ENCODE measurements around the gene C1QTNF1.

C1QTNF1 gene

DNA sequence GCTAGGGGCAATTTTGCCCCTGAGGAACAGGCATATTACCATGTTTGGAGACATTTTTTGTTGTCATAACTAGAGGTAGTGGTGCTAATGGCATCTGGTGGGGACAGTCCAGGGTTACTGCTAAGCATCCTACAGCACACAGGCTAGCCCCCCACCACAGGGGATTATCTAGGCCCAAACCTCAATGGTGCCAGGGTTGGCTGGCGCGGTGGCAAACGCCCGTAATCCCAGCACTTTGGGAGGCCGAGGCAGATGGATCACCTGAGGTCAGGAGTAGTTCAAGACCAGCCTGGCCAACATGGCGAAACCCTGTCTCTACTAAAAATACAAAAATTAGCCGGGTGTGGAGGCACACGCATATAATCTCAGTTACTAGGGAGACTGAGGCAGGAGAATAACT, 15.2 kb downstream of the C1QTNF1 start:
- DNase-seq (ENCODE audit: low read depth in 2 of 2) = no peak

DNA sequence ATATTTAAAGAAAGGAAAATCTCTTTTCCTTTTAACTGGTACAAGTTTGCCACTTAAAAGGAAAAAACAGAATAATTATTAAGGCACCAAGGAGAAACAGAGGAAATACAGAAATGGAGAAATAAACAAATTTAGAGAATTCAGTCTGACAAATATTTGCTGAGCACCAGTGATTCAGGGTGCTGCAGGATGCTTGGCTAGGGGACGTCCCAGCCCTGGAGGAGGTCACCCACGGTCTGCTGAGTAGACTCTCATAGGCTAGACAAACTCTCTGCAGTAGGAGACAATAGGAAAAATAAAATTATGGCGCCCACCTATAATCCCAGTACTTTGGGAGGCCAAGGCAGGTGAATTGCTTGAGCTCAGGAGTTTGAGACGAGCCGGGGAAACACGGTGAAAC, 15.9 kb downstream of the C1QTNF1 start:
- no peak for DNase-seq (ENCODE audit: low read depth in 2 of 2)

DNA sequence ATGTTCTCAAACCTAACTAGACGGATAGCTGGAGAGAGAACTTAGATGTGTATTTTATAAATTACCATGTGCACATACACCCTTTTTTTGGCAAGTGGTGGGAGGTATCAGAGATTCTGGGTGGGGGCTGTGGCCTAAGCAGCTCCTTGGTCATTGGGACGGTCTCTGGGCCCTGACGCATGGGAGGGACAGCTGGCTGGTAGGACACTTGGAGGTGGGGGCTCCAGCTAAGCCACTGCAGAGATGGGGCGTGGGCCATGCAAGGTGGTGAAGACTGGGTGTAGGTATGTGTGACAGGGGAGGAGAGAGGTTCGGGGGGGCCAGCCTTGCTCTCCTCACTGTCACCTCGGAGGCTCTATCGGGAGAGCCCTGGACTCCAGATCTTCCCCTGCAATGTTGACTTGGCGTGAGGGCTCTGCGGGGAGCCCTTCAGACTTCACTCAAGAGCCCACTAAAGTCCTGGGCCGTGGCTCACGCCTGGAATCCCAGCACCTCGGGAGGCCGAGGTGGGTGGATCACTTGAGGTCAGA, 17.1 kb downstream of the C1QTNF1 start:
- DNase-seq (ENCODE audit: low read depth in 2 of 2) = no peak

DNA sequence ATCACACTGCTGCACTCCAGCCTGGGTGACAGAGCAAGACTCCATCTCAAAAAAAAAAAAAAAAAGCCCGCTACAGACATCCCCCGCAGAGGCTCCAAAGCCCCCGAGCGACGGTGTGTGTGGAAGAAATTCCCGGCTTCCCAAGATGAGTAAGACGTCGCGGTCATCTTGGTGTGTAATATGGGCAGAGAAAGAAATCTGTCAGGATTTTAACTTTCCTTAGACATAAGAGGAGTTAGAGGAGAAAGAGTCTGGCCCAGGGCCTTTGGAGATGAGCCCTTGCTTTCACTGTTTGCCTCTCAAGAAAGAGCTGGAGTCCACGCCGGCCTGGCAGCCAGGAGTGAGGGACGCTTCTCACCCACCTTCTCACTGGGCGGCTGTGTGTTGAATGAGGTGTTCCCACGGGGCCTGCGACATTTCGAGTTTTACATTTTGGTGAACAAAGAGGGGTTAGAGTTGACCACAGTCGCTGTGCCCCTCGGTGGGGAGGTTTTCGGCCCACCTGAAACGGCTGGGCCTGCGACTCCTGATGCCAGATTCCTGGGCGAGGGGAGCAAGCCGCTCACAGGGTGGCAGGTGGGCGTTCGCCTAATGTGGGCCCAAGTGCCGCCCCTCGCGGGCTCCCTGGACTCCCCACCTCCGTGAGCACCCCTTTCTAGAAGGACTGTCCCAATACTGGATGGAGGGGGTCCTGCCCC, 17.9 kb downstream of the C1QTNF1 start:
- no peak for DNase-seq (ENCODE audit: low read depth in 2 of 2)

DNA sequence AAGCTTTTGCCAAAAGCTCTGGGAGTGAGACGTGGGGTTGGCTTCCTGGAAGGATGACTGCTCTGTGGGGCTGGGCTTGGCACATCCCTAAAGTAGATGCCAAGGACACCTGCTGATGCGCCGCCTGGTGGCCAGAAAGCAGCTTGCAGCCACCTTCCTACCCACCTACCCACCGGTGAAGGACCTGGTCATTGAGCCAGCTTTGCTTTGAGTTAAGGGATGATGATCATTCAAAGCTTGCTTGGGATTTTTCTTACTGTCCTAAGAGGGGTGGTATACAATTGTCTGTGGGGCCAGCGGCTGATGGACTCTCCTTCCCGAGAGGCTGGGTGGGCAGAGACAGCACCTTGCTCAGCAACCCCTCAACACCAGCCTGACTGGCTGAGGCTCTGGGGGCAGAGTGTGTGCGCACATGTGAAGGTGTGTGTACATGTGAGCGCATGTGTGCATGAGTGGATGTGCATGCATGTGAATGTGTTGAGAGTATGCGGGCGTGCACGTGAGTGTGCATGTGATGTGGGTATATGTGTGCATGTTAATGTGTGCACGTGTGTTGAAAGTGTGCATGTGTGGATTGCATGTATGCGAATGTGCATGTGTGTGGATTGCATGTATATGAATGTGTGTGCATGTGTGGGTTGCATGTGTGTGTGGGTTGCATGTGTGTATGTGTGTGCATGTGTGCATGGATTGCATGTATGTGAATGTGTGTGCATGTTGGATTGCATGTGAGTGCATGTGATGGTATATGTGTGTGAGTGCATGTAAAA, 18.6 kb downstream of the C1QTNF1 start:
- DNase-seq (ENCODE audit: low read depth in 2 of 2) = peak; percentile 41 to 42

DNA sequence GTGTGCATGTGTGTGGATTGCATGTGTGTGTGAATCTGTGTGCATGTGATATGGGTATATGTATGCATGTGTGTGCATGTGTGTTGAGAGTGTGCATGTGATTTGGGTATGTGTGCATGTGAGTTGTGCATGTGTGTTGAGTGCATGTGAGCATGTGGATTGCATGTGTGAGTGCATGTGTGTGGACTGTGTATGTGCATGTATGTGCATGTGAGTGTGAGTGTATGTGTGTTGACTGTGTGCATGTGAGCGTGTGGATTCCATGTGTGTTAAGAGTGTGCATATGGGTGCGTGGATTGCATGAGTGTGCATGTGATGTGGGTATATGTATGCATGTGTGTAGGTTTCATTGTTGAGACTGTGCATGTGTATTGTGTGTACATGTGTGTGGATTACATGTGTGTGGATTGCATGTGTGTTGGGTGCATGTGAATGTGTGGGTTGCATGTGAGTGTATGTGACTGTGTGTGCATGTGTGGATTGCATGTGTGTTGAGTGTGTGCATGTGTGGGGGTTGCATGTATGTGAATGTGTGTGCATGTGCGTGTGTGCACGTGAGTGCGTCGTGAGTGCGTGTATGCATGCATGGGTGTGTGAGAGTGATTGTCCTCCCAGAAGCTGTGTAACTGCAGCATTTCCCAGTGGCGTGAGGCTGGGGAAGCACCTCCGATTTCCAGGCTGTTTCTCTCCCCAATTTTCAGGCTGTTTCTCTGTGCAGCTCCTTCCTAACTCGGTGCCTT, 19.4 kb downstream of the C1QTNF1 start:
- DNase-seq (ENCODE audit: low read depth in 2 of 2) = no peak

DNA sequence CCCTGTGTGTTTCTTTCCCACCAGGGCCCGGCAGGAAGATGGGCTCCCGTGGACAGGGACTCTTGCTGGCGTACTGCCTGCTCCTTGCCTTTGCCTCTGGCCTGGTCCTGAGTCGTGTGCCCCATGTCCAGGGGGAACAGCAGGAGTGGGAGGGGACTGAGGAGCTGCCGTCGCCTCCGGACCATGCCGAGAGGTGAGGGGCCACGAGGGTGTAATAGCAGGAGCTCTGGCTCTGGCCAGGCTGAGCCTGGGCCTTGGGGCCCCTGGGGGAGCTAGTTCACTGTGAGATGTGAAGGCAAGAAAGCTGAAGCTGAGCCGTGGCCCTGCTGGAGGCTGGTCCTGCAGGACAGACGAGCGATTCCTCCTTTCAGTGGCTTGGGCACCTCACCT, 20.0 kb downstream of the C1QTNF1 start:
- DNase-seq (ENCODE audit: low read depth in 2 of 2) = no peak

DNA sequence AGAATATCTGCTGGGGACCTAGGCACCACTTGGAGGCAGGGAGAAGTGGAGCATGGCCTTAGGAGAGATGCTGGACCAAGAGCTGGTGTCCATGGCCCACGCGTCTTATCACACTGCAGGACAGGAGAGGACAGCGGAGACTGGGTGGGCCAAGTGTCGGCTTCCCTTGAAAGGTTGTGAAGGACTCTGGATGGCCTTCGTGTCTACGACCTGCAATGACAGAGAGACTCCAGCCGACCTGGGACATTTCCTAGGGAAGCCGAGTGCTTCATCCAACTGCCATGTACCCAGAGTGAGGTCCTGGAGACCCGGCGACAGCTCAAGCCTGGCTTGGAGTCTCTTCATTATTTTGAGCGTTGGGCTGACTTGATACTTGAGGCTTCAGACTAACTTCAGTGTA, 20.5 kb downstream of the C1QTNF1 start:
- DNase-seq (ENCODE audit: low read depth in 2 of 2) = no peak

DNA sequence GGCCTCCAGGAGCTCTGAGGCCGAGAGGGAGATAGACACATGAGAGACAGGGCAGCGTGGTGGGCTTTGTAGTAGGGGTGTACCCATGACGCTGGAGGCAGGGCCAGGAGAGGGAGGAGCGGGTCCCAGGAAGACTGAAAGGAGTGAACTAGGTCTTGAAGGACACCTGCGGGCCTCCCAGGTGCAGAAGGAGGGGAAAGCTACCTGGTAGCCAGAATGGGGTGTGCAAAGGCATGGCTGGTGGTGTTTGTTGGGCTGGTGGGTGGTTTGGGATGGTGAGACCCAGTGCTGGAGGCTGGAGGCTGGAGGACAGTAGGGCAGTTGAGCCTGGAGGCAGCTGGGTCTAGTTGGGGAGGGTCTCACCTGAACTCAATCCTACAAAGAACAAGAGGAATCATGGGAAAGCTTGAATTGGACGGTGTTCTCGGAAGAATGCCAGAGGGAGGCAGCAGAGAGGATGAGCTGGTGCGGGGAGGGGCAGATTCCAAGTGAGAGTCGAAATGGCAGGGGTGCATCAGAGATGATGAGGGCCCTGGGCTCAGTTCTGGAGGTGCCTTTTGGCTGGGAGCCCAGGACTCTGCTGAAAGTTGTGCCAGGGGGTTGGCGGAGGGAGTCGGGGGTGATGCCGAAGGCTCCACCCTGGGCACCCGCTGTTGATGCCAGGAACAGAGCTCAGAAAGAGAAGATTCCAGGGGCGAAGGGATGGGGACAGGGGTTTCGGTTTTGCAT, 21.2 kb downstream of the C1QTNF1 start:
- DNase-seq (ENCODE audit: low read depth in 2 of 2) = no peak

DNA sequence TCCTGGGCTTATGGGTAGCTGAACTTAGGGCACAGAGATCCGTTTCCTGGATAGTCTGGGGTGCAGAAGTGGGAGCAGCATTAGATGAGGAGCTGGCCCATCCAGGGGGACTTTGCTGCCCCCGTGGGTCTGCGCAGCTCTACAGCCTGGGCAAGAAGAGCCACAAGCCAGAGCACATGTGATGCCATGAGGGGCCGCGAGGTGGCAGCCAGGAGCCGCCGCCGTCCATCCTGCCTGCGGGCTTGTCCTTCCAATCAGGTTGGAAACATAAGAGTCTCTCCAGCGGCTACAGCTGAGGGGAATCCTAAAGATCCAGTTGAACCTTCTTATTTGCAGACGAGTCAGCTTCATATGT, 21.9 kb downstream of the C1QTNF1 start:
- DNase-seq (ENCODE audit: low read depth in 2 of 2) = peak in 1 of 2 donors; percentile 32

DNA sequence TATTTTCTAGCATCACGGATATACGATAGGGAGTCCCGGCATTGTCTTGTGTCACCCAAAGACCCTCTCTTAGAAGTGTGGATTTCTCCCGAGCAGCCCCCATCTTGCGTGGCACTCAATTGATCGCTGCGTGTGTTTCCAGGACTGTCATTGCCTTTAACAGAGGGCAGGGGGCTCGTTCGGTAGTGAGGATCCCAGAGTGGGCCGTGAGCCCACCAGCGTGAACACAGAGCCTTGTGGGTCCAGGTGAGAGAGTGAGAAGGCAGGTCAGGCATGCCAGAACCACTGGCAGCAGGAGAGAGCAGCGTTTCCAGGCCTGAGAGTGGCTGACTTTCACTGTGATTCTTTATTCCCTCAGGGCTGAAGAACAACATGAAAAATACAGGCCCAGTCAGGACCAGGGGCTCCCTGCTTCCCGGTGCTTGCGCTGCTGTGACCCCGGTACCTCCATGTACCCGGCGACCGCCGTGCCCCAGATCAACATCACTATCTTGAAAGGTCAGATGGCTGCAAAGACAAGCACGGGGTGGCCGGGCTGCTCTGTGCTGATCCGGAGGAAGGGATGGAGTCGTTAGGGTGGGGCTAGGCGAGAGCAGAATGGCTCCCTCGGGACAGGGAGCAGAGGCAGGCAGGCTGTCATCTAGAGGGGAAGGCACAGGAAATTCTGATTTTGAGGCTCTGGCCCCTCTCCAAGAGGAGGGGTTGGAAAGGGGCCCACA, 22.4 kb downstream of the C1QTNF1 start:
- no peak for DNase-seq (ENCODE audit: low read depth in 2 of 2)

DNA sequence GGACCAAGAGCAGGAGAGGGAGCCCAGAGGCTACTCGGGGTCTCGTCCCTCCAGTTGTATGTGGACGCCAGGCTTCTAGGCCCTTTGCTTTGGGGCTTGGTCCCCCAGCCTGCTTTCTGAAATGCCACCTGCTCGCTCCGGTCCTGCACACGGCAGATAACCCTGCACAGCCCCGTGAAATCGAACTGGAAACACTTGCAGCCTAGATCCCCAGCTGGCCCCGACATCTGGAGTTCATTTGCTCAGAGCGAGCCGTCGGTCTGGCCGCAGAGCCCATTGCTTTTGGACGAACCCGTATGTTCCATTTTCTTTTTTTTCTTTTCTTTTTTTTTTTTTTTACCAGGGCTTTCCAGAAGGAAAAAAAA, 22.9 kb downstream of the C1QTNF1 start:
- DNase-seq (ENCODE audit: low read depth in 2 of 2) = no peak

DNA sequence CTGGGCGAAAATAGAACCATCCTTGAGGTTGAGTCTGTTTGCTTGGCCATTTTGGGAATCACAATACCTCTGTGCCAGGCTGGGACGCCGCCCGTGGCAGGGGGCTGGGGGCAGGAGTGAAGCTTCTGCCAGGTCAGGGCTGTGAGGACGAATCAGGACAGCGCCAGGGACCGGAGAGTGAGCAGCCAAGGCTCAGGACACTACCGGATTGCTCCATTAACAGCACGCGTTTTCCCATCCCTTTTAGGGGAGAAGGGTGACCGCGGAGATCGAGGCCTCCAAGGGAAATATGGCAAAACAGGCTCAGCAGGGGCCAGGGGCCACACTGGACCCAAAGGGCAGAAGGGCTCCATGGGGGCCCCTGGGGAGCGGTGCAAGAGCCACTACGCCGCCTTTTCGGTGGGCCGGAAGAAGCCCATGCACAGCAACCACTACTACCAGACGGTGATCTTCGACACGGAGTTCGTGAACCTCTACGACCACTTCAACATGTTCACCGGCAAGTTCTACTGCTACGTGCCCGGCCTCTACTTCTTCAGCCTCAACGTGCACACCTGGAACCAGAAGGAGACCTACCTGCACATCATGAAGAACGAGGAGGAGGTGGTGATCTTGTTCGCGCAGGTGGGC, 23.4 kb downstream of the C1QTNF1 start:
- DNase-seq (ENCODE audit: low read depth in 2 of 2) = no peak

DNA sequence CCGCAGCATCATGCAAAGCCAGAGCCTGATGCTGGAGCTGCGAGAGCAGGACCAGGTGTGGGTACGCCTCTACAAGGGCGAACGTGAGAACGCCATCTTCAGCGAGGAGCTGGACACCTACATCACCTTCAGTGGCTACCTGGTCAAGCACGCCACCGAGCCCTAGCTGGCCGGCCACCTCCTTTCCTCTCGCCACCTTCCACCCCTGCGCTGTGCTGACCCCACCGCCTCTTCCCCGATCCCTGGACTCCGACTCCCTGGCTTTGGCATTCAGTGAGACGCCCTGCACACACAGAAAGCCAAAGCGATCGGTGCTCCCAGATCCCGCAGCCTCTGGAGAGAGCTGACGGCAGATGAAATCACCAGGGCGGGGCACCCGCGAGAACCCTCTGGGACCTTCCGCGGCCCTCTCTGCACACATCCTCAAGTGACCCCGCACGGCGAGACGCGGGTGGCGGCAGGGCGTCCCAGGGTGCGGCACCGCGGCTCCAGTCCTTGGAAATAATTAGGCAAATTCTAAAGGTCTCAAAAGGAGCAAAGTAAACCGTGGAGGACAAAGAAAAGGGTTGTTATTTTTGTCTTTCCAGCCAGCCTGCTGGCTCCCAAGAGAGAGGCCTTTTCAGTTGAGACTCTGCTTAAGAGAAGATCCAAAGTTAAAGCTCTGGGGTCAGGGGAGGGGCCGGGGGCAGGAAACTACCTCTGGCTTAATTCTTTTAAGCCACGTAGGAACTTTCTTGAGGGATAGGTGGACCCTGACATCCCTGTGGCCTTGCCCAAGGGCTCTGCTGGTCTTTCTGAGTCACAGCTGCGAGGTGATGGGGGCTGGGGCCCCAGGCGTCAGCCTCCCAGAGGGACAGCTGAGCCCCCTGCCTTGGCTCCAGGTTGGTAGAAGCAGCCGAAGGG, 24.2 kb downstream of the C1QTNF1 start:
- DNase-seq (ENCODE audit: low read depth in 2 of 2) = no peak

DNA sequence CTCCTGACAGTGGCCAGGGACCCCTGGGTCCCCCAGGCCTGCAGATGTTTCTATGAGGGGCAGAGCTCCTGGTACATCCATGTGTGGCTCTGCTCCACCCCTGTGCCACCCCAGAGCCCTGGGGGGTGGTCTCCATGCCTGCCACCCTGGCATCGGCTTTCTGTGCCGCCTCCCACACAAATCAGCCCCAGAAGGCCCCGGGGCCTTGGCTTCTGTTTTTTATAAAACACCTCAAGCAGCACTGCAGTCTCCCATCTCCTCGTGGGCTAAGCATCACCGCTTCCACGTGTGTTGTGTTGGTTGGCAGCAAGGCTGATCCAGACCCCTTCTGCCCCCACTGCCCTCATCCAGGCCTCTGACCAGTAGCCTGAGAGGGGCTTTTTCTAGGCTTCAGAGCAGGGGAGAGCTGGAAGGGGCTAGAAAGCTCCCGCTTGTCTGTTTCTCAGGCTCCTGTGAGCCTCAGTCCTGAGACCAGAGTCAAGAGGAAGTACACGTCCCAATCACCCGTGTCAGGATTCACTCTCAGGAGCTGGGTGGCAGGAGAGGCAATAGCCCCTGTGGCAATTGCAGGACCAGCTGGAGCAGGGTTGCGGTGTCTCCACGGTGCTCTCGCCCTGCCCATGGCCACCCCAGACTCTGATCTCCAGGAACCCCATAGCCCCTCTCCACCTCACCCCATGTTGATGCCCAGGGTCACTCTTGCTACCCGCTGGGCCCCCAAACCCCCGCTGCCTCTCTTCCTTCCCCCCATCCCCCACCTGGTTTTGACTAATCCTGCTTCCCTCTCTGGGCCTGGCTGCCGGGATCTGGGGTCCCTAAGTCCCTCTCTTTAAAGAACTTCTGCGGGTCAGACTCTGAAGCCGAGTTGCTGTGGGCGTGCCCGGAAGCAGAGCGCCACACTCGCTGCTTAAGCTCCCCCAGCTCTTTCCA, 25.1 kb downstream of the C1QTNF1 start:
- DNase-seq (ENCODE audit: low read depth in 2 of 2) = no peak

DNA sequence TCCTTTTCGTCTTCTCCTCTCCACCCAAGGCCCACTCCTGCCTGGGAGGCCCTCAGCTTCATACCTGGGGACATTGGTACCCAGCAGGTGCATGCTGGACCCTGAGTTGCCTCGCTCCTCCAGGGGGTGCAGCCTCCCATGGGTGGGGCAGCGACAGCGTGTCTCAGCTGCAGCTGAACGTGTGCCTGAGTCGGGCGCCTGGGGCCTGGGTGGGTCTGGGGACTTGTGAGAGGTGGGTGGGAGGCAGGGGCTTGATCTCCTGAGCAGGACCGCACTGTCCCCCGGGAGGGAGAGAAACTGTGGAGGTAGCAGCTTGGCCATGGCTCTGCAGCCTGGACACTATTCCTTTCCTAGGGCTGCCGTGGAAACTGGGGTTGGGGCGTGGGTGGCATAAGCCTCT, 25.9 kb downstream of the C1QTNF1 start:
- DNase-seq (ENCODE audit: low read depth in 2 of 2) = no peak

DNA sequence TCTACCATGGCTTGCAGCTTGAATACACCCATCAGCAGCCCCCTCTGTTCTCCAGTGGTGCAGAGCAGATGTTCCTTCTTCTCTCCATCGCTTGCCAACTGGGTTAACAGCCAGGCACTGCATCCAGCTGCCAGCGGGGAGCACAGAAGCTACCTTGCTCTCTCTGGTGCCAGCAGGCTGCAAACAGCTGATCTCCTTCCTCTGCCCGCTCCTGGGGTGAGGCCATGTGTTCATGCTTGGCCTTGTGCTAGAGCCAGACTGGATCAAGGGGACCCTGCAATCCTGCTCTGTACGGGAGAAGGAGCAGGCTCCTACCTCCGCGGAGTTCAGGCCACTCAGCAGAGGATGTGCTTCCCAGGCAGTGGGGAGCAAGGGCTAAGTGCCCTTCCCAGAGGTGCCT, 26.6 kb downstream of the C1QTNF1 start:
- DNase-seq (ENCODE audit: low read depth in 2 of 2) = no peak

DNA sequence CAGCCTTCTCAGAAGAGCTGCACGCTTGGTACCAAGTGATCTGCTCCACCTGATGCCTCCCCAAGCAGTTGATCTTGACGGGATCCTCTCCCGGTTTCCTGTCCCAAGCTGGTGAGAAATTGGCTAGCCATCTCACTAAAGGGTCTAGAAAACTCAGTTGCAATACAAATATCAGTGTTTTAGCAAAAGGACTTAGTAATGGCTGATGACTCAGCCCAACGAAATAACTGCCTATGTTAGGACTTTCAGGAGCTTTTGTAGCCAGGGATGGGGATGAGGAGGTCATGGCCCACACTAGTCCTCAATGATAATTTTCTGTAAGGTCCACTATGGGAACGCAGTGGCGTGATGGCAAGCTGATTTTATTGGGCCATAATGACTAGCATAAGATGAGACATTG, 27.3 kb downstream of the C1QTNF1 start:
- DNase-seq (ENCODE audit: low read depth in 2 of 2) = no peak

DNA sequence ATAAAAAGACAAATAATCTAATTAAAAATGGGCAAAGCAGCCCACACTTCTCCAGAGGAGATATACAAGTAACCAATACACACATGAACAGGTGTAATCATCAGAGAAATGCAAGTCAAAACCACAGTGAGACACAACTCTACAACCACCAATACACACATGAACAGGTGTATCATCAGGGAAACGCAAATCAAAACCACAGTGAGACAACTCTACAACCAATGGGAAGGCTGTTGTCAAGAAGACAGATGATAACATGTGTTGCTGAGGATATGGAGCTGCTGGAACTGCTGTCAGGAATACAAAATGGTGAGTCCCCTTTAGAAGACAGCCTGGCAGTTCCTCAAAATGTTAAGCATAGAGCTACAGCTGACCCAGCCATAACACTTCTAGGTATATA, 28.2 kb downstream of the C1QTNF1 start:
- no peak for DNase-seq (ENCODE audit: low read depth in 2 of 2)
